GM12878 (cell line): Measurements from ENCODE around the gene UBE3D. TPM values are rescaled to one million over a fixed set of nuclear protein-coding genes. Genes with fewer than 3 reads are reported as not detected.

Experiments
- ATAC-seq: fragments of 200-7000 bp; cut with Tn5 transposase; 3 replicates; pipeline ENCODE4 v1.9.1; 2020; ENCODE audit warnings: mild to moderate bottlenecking, moderate library complexity
- BruUV-seq: library from RNA; stranded (reverse); fragments of 400-500 nt; replicated peaks from 2 replicates; lab custom pipeline; 2021; lab: Mats Ljungman, UMichigan
- CTCF ChIA-PET: fragments of 300-600 bp; sonication (Branson Sonifier 250); formaldehyde crosslinking; extraction: SDS; loops from one replicate; lab custom pipeline; 2021; ENCODE audit warnings: inconsistent platforms; lab: Yijun Ruan, JAX
- POLR2A ChIA-PET: fragments of 350-600 bp; formaldehyde crosslinking; extraction: SDS; loops from one replicate; lab custom pipeline; 2021; ENCODE audit warnings: inconsistent platforms; lab: Charles Lee
- RAD21 ChIA-PET: fragments of 300-600 bp; sonication (Branson Sonifier 250); formaldehyde crosslinking; loops from one replicate; lab custom pipeline; 2023; ENCODE audit warnings: antibody characterized with exemption; ENCODE audit not compliant: unreplicated experiment; lab: Charles Lee
- SMC1A ChIA-PET: fragments of 300-600 bp; sonication (Branson Sonifier 250); formaldehyde crosslinking; loops from one replicate; lab custom pipeline; 2023; ENCODE audit not compliant: unreplicated experiment, uncharacterized antibody; lab: Charles Lee
- DNase-seq: peaks from one replicate; pipeline ENCODE4 v3.0.0-alpha.2; 2011; ENCODE audit warnings: low read depth, low spot score
- FAIRE-seq: peaks from 3 replicates; lab custom pipeline; 2011; peaks lifted over from hg19 to GRCh38; lab: Jason Lieb, UNC
- H2AFZ ChIP-seq: 2 replicates; pipeline ENCODE4 v1.6.0; 2011; ENCODE audit warnings: low read depth, low read length, control low read depth; ENCODE audit not compliant: control insufficient read depth
- H3K27ac ChIP-seq: 2 replicates; pipeline ENCODE4 v1.5.1; 2011; ENCODE audit warnings: control low read depth; ENCODE audit not compliant: control insufficient read depth, insufficient read depth
- H3K27me3 ChIP-seq, 2 experiments: replicated peaks in 1 of 2; 2 replicates each; pipeline versions ENCODE4 v1.6.0 to v1.6.1; 2011; ENCODE audit warnings: low read length in 1 of 2; ENCODE audit not compliant: control insufficient read depth in 2 of 2, insufficient read depth in 2 of 2
- H3K36me3 ChIP-seq, 2 experiments: 2 replicates each; pipeline ENCODE4 v1.5.1; 2011; ENCODE audit warnings: low read length in 1 of 2; ENCODE audit not compliant: control insufficient read depth in 2 of 2, insufficient read depth in 2 of 2
- H3K4me1 ChIP-seq: 2 replicates; pipeline ENCODE4 v1.6.1; 2011; ENCODE audit warnings: mild to moderate bottlenecking, low read length, moderate library complexity, mixed read lengths; ENCODE audit not compliant: control insufficient read depth, insufficient read depth
- H3K4me2 ChIP-seq: 2 replicates; pipeline ENCODE4 v1.6.0; 2011; ENCODE audit warnings: control low read depth; ENCODE audit not compliant: control insufficient read depth, insufficient read depth
- H3K4me3 ChIP-seq: fragments of 200-600 bp; sonication (generic); 2 replicates; pipeline ENCODE4 v1.5.1; 2016
- H3K79me2 ChIP-seq: 2 replicates; pipeline ENCODE4 v1.6.0; 2011; ENCODE audit warnings: low read length; ENCODE audit not compliant: control insufficient read depth, insufficient read depth
- H3K9ac ChIP-seq: 2 replicates; pipeline ENCODE4 v1.8.0; 2011; ENCODE audit warnings: low read length, control low read depth, mixed read lengths; ENCODE audit not compliant: control insufficient read depth, insufficient read depth
- H3K9me3 ChIP-seq: replicated peaks from 3 replicates; pipeline ENCODE4 v1.5.1; 2011; ENCODE audit warnings: mild to moderate bottlenecking, low read length; ENCODE audit not compliant: control insufficient read depth, insufficient read depth
- H4K20me1 ChIP-seq: 2 replicates; pipeline ENCODE4 v1.6.0; 2011; ENCODE audit not compliant: control insufficient read depth, insufficient read depth
- CHD2 ChIP-seq: IDR thresholded peaks from 2 replicates; pipeline ENCODE4 v1.6.1; 2011; ENCODE audit warnings: low read depth, low read length, improper control_type of control experiment, borderline replicate concordance
- PRDM15 ChIP-seq: fragments of 450-650 bp; formaldehyde crosslinking; IDR thresholded peaks from 2 replicates; pipeline ENCODE4 v1.4.0; 2020; ENCODE audit warnings: mild to moderate bottlenecking, moderate library complexity
- SIX5 ChIP-seq: IDR thresholded peaks from 2 replicates; pipeline ENCODE4 v1.6.1; 2011; ENCODE audit warnings: mild to moderate bottlenecking, low read depth, low read length, moderate library complexity; ENCODE audit not compliant: severe bottlenecking
- SREBF2 ChIP-seq: IDR thresholded peaks from 2 replicates; pipeline ENCODE4 v1.6.1; 2012; ENCODE audit warnings: mild to moderate bottlenecking, low read length
- SUPT20H ChIP-seq: IDR thresholded peaks from 2 replicates; pipeline ENCODE4 v1.6.1; 2011; ENCODE audit warnings: low read depth, mild to moderate bottlenecking, low read length, moderate library complexity, borderline replicate concordance; ENCODE audit not compliant: control insufficient read depth
- WRNIP1 ChIP-seq: IDR thresholded peaks from 2 replicates; pipeline ENCODE4 v1.6.1; 2011; ENCODE audit warnings: low read depth, low read length, improper control_type of control experiment, borderline replicate concordance
- WGBS: methylation state at CpG from one replicate; pipeline ENCODE4 v1.1.6; 2016; ENCODE audit warnings: low lambda C conversion rate; ENCODE audit not compliant: insufficient replicate concordance, insufficient coverage; ENCODE audit errors: missing lambda C conversion rate; 5-methylcytosine and 5-hydroxymethylcytosine counted together
- in situ Hi-C: fragments of 300-500 bp; cut with MboI; formaldehyde crosslinking; loops from 9 replicates; pipeline ENCODE4 v1.14.3; 2018; ENCODE audit warnings: mixed read lengths
- intact Hi-C: fragments of 100-400 bp; cut with micrococcal nuclease; formaldehyde crosslinking; loops from one replicate; pipeline ENCODE4 v1.14.2; 2022; ENCODE audit not compliant: unreplicated experiment
- polyA plus RNA-seq, 11 experiments: library from polyadenylated mRNA; depleted of rRNA in 4 of 11; unstranded in 6 of 11; stranded (reverse) in 5 of 11; fragments of >200 nt; fragmentation: Nextera tagmentation in 4 of 11; fragmentation: Illumina TruSeq in 1 of 11; extraction: Ambion mirVana in 4 of 11; extraction: Trizol in 1 of 11; gene quantifications; 1 replicate in 1 of 11; 2 replicates in 10 of 11; pipeline versions ENCODE4 v1.2.1 to v1.2.3, GENCODE V29; 2011 to 2016; ENCODE audit warnings: inconsistent platforms in 2 of 11, missing spikeins in 2 of 11, low read depth in 1 of 11
- total RNA-seq, 4 experiments: library from RNA; depleted of rRNA in 3 of 4; stranded (reverse); fragments of >200 nt in 3 of 4; fragmentation: Illumina TruSeq in 1 of 4; extraction: Trizol in 1 of 4; gene quantifications; 2 replicates each; pipeline versions ENCODE4 v1.2.1 to v1.2.3, GENCODE V29; 2013 to 2021
- TF ChIP-seq, protein P1 (sequence below): fragments of 150-350 bp; IDR thresholded peaks from 2 replicates; pipeline ENCODE4 v1.6.1; 2014; ENCODE audit warnings: mild to moderate bottlenecking, low read depth, low read length
- TF ChIP-seq, protein P2 (sequence below): fragments of 450-650 bp; IDR thresholded peaks from 2 replicates; pipeline ENCODE4 v1.6.1; 2014; ENCODE audit warnings: mild to moderate bottlenecking

The UBE3D gene
- total and polyA plus RNA-seq, 10 of the 15 experiments (the other 5 are each of a cell fraction or from before 2014, with no cell fraction given), result 4.3 to 9.0 (median 7.5) TPM

- RAD21 ChIA-PET, result no interaction called here
- FAIRE-seq, result no peak
- TF ChIP-seq SUPT20H (no peak), SIX5 (no peak)
- TF ChIP-seq, protein P1, sequence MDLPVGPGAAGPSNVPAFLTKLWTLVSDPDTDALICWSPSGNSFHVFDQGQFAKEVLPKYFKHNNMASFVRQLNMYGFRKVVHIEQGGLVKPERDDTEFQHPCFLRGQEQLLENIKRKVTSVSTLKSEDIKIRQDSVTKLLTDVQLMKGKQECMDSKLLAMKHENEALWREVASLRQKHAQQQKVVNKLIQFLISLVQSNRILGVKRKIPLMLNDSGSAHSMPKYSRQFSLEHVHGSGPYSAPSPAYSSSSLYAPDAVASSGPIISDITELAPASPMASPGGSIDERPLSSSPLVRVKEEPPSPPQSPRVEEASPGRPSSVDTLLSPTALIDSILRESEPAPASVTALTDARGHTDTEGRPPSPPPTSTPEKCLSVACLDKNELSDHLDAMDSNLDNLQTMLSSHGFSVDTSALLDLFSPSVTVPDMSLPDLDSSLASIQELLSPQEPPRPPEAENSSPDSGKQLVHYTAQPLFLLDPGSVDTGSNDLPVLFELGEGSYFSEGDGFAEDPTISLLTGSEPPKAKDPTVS, result no peak
- no peak for DNase-seq
- SMC1A ChIA-PET, result no interaction called here
- BruUV-seq, result no TSS peak
- H4K20me1 ChIP-seq, result no peaks in the 10 kb centered on the region
- CTCF ChIA-PET, result no interaction called here
- no peak overlapping the region for H3K9ac ChIP-seq
- no peak overlapping the region for H3K4me3 ChIP-seq
- H3K27me3 ChIP-seq, result no peaks in the 10 kb centered on the region
- POLR2A ChIA-PET, result no interaction called here
- no peak overlapping the region for H3K27ac ChIP-seq
- no peaks in the 10 kb centered on the region for H3K36me3 ChIP-seq
- in situ Hi-C loops, result no loop called here
- intact Hi-C loops, result no loop called here
- WGBS, result 96% methylated on average over 1 of the region's 1 CpG
- no peak overlapping the region for H2AFZ ChIP-seq
- peaks cover 11% of the 10 kb centered on the region for H3K4me1 ChIP-seq
- H3K9me3 ChIP-seq, result no peaks in the 10 kb centered on the region
- H3K79me2 ChIP-seq, result no peaks in the 10 kb centered on the region
- H3K4me2 ChIP-seq, result no peak overlapping the region
- ATAC-seq, result no peak
Observed at GRCh38 chr6:82958551-82958950, 107.1 kb downstream of the UBE3D start.

DNA sequence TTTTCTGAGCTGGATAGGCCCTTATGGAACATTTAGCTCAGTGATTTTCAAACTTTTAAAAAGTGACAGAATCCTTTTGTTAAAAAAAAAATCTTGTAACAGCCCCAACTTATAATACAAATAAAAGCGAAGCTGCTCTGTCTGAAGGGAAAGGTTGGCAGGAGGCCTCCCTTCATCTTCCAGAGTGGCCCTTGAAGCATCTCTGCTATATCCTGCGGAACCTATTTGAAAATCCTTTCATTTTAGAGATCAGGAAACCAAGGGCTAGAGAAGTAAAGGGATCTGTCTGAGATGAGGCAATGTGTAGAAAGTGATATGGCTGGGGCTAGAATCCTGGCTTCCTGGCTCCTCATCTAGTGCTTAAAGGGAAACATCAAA lies 107.8 kb downstream of the UBE3D start:
- Histone ChIP-seq H3K4me2 (no peak overlapping the region), H2AFZ (no peak overlapping the region), H3K27me3 (no peaks in the 10 kb centered on the region), H3K4me1 (peaks cover 11% of the 10 kb centered on the region), H3K4me3 (no peak overlapping the region), H3K36me3 (no peaks in the 10 kb centered on the region), H3K9me3 (no peaks in the 10 kb centered on the region), H3K9ac (no peak overlapping the region), H3K79me2 (no peaks in the 10 kb centered on the region), H4K20me1 (no peaks in the 10 kb centered on the region), H3K27ac (no peak overlapping the region)
- no TSS peak for BruUV-seq
- ChIA-PET CTCF (no interaction called here), POLR2A (no interaction called here), RAD21 (no interaction called here), SMC1A (no interaction called here)
- 96% methylated on average over 2 of the region's 2 CpGs for WGBS
- no peak for ATAC-seq
- intact Hi-C loops, result no loop called here
- DNase-seq, result no peak
- no peak for FAIRE-seq
- in situ Hi-C loops, result no loop called here
- TF ChIP-seq SREBF2, result no peak
- no peak for TF ChIP-seq WRNIP1
- TF ChIP-seq, protein P1, result no peak
- TF ChIP-seq, protein P2, sequence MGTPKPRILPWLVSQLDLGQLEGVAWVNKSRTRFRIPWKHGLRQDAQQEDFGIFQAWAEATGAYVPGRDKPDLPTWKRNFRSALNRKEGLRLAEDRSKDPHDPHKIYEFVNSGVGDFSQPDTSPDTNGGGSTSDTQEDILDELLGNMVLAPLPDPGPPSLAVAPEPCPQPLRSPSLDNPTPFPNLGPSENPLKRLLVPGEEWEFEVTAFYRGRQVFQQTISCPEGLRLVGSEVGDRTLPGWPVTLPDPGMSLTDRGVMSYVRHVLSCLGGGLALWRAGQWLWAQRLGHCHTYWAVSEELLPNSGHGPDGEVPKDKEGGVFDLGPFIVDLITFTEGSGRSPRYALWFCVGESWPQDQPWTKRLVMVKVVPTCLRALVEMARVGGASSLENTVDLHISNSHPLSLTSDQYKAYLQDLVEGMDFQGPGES, result no peak
- no peak for TF ChIP-seq PRDM15 (CRISPR knock-in tag)
- TF ChIP-seq CHD2, result no peak
